Fibroblast of the conjunctiva (primary cell): Measurements from ENCODE around the gene BRICD5.
"Not testable (repeated sequence)": the region's sequence is repeated elsewhere in the genome, so short reads cannot be mapped to it uniquely, and the experiment has no call there.

Source experiments
- DNase-seq: peaks from one replicate; pipeline ENCODE4 v3.0.0-alpha.2; 2010; ENCODE audit warnings: low read depth

The BRICD5 gene

DNA sequence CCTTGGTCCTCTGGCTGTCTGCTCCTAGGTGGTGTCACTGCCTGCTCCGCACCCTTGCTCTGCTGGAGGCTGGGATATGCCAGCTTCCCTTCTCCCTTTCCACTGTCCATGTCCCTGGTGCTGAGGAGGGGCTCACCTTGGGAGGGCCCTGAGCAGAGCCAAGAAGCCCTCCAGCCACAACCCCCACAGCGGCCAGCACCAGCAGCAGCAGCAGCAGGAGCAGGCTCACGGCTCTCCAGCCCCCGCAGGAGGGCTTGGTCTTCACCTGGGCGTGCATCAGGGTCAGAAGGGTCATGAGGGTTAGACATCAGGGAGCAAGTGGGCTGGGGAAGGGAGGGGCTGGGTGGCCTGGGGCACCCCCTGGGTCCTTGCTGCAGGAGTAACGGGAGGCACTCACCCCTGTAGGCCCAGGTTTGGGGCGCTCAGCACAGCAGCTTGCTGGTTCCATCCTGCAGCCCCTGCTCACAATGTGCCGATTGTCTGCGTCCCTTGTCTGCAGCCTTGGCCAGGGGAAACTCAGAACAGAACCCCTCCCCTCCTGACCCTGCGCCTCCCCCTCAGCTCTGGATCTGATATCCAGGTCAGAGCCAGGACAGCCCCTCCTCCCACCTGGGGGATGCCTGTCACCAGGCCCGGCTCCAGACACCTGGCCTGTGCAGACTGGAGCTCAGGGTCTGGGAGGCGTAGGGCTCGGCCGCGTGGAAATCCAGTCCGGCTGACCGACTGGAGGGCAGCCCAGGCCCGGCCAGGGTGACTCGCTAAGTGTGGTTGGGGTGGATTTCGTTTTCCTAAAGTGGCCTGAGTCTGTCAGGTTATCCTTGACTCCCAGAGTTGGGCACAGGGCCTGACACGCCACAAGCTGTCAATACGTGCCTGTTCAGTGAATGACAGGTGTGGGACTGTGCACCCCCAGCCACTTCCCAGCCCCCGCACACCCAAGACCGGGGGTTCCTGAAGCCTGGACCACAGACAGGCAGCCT, at the start of gene BRICD5:
Gene BRICD5 (minus strand): TSS at position 478 of the 980 bp plus-strand sequence. CDS start 30 bp downstream, at position 448.
- no peak for DNase-seq

DNA sequence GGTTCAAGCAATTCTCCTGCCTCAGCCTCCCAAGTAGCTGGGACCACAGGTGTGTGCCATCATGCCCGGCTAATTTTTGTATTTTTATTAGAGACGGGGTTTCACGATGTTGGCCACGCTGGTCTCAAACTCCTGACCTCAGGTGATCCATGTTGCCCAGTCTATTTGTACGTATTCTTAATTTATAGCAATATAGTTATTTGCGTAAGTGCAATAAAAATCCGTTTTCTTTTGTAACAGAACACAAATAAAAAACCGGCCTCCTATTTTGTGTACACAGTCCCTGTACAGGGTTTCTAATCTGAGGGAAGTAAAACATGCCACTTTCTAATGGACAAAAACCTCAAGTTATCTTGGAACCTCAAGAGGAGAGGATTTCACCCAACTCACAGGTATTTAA, 49.6 kb upstream of the BRICD5 start:
- DNase-seq, result no peak

DNA sequence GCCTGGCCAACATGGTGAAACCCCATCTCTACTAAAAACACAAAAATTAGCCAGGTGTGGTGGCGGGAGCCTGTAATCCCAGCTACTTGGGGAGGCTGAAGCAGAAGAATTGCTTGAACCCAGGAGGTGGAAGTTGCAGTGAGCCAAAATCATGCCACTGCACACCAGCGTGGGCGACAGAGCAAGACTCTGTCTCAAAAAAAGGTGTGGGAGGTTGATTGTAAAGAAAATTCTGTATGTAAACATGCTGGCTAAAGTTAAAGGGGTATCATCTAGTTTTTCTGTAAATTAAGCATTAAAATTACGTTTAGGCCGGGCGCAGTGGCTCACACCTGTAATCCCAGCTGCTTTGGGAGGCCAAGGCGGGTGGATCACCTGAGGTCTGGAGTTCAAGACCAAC, 47.9 kb upstream of the BRICD5 start:
- not testable (repeated sequence) for DNase-seq

DNA sequence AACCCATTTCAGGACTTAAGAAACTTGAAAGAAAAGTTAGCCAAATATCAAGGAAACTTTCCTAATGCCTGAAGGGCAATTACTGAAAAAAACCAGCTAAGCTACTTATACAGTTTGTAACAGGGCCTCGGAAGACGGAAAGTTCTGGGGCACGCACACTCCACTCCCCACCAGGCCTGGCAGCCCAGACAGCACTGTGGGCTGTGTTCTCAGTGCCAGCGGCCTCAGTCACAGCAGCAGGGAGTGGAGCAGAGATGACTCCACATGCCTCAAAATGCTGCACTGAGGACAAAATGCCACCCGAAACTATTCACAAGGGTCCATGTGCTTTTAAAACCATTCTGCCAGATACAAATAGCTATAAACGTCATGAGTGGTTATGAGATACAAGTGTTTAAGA, 47.1 kb upstream of the BRICD5 start:
- DNase-seq, result no peak

DNA sequence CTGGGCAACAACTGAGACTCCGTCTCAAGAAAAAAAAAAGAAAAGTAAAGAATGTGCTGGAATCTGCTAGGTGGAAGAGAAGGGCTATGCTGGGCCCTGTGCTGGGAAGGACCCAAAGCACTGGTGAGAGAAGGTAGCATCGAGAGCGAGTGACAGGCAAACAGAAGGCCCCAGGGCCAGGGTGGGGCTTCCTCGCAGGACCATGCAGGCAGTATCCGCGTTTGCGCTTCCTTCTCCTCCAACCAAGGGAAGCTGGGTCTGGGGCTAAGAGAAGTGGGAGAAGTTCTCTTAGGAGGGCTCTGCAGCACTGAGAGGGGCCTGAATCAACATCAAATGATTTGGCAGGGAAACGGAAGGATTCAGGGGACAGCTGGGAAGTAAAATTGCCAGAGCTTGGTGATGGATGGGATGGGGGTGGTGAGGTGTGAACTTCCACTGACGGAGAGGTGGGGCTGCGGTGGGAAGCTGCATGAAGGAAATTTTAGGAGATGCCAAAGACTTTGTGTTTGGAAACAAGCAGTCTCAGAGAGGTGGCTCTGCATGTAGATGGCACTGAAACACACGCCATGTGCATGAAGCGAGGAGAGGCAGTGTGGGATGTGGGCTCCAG, 46.0 kb upstream of the BRICD5 start:
- DNase-seq, result no peak

DNA sequence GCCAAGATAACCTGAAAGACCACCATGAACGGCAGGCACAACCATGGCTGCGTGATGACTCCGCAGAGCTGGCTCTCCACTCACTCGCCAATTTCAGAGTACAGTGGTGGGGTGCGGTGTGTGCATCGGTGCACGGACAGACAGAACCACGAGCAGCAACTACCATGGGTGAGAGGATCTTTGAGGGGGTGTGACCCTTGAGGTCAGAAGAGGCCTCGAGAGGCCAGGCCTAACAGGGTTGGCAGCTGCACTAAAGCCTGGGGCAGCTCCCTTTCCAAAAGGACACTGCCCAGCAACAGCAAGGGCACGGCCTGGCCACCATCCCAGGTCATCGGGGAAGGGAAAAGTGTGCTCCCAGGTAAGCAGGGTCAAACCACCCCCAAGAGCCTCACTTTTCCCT, 42.6 kb upstream of the BRICD5 start:
- no peak for DNase-seq

DNA sequence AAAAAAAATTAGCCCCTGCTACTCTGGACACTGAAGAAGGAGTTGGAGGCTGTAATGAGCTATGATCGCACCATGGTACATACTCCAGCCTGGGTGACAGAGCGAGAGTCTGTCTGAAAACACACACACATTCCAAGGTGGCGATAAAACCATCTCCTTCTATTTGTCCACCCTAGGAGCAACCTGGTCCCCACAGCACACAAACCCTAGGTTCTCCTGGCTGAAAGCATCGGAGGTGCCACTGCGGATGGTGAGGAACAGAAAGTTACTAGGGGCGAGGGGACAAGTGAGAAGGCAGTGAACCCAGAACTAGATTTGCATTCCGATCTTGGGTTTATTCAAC, 42.1 kb upstream of the BRICD5 start:
- DNase-seq, result no peak

DNA sequence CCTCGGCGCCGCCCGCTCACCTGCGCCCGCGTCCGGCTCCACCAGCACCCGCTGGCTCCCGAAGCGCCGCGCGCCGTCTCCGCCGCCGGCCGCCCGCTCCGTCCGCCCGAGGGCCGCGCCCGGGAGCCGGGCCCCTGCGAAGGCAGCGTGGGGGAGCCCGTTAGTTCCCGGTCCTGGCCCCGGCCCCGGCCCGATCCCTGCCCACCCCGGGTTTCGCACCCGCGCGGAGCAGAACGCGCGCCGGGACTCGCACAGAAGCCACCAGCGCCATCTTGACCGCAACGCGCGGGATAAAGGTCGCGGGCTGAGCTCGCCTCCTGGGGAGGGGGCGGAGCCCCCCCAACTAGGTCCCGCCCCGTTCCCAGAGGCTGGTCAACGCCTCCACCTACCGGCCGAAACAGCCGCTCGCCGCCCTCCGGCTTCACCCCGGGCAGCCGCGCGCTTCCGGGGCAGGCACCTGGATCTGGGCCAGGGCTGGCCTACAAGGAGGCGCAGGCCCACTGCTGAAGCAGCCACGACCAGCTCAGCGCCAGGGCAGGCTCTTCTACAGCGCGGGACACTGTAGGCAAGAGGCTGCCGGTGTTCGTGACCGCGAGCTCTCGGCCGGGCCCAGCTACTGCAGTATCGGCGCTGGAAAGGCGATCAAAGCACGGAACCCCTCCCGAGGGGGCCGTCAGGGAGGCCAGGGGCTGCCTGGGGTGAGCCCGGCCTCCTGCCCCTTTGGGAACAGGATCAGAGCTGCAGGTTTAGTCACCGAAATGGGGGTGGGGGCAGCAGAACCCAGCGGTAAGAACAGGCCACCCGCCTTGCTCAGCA, 40.8 kb upstream of the BRICD5 start, which contains the start of gene ECI1:
Gene ECI1 (minus strand): TSS at position 292 of the 816 bp plus-strand sequence. CDS start 21 bp downstream, at position 271.
- peak; percentile 92 for DNase-seq

DNA sequence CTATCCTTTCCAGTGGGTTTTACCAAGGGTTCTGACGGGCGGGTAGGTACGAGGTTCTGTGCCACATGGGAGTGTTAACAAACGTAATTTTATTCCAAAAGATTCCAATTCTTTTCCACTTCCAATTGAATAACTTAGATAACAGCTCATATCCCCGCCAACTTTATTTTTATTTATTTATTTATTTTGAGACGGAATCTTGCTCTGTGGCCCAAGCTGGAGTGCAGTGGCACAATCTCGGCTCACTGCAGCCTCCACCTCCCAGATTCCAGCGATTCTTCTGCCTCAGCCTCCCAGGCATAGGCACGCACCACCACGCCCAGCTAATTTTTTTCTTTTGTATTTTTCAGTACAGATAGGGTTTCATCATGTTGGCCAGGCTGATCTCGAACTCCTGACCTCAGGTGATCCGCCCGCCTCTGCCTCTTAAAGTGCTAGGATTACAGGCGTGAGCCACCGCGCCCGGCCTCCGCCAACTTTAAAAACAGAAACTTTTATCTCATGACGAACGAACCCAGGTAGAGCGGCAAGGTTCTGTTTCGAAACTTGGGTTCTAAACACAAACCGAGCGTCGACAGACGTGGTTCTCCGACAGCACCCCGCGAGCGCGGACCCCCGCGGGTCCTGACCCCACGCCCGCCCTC, 40.1 kb upstream of the BRICD5 start:
- DNase-seq, result peak; percentile 16

DNA sequence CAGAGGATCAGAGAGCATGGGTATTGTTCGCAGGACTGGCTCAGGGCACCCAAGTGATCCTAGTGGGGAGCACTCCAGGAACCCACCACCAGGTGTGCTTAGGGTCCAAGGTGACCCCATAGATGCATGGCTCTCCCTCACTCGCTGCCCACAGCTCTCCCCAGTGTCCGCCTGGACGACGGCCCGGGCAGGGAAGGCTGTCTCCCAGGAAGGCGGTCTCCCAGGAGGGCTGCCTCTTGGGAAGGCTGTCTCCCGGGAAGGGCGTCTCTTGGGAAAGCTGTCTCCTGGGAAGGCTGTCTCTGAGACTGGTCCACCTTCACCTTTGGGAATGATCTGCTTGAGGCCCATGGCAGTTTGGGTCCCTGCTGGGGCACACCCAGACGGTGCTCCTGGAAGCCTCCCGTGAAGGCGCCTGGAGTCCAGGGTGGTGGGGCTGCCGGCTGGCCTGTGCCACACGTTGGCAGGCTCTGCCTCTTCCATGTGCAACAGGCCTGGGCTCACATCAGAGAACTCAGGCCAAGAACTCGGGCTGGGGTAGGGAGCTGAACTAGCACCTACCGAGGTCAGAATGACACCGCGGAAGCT, 35.7 kb upstream of the BRICD5 start:
- no peak for DNase-seq

DNA sequence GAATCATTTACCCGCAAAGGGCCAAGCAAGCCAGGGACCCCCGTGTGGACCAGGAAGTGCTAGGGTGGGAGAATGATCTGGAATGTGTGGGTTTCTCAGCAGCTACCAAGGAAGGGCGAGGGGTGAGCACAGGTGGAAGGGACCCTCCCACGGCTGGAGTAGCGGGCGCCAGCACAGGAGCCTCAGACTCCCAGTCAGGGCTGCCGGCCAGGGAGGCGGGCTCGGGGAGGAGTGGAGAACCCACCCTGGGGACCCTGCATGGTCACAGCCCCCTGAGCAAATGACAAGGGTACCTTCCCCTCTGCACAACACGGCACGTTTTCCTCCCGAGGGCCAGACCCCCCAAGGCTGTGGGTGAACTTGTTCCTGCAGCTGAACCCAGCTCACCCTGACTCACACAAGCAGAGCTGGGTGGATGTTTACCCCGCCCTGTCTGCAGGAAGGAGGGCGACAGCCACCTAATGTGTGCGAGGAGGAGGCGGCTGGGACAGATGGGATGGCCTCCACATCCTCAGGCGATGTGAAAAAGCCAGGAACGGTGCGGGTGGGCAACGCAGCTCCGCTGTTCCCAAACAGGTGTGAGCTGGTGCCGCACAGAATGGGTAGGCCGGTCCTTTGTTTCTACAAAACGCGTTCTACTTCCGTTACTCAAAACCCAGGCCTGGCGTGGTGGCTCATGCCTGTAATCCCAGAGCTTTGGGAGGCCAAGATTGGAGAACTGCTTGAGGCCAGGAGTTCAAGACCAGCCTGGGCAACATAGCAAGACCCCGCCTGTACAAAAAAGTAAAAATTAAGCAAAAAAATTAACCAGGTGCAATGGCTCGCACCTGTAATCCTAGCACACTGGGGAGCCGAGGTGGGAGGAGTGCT, 34.5 kb upstream of the BRICD5 start:
- no peak for DNase-seq

DNA sequence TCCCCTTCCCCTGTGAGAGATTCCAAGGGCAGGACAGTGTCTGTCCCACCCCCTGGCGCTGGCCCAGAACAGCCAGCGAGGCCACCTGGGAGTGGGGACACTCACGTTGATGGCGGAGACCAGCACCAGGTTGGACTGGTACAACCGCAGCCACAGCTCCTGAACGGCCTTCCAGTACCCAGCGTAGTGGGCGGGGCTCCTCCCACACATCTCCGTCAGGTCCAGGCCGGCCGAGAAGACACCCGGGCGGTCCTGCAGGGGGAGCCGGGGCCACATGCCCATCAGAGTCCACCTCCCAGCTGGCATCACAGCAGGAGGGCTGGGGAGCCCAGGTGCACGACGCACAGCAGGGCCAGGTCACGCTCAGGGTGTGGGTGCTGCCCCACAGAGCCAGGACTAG, 33.6 kb upstream of the BRICD5 start:
- DNase-seq, result no peak

DNA sequence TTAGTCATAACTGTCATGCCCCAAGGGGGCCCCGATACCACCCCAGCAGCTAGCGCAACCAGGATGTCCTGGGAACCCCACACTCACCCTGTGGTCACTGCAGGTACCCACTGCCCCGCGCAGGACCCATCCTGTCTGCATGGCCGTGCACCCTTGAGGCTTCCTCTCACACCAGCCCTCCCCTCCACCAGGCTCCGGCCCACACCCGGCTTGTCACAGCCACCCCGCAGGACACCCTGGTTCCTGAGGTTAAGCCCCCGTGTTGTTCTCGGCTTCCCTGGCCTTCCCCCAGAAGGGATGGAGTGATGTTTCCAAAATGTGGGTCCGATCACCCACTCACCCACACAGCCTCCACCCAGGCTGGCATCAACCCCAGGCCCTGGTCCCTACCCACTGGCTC, 33.1 kb upstream of the BRICD5 start:
- no peak for DNase-seq

DNA sequence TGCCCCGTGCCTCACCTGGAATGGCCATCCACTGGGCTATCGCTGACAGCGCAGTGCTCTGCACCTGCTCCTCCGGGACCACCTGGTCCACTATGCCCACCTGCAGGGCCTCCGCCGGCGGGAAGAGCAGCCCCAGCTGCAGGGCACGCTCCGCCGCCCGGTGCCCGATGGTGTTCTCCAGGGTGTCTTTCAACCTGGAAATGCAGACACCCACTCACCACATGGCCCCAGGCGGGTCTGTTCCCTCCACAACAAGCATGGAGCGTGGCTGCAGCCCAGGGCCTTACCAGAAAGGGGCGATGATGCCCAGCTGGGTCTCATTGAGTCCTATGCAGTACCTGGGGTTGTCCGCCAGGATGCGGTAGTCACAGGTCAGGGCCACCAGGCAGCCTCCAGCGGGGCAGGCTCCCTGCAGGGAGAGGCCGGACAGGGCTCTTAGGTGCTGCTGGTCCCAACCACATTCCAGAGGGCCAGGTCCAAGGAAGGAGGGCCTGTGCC, 32.4 kb upstream of the BRICD5 start:
- DNase-seq, result no peak

DNA sequence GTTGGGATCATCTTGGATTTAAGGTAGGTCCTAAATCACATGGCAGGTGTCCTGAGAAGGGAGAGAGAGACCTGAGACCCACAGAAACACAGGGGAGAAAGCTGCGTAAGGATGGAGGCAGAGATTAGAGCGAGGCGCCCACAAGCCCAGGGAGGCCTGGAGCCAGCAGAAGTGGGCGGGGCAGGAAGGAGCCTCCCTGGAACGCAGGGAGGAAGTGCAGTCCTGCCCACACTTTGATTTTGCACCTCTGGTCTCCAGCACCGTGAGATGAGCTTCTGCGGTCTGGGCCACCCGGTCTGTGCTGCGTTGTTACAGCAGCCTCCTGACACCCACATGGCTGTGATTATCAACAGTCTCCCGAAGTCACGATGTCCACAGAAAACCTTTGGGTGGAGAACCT, 31.9 kb upstream of the BRICD5 start:
- DNase-seq, result no peak

DNA sequence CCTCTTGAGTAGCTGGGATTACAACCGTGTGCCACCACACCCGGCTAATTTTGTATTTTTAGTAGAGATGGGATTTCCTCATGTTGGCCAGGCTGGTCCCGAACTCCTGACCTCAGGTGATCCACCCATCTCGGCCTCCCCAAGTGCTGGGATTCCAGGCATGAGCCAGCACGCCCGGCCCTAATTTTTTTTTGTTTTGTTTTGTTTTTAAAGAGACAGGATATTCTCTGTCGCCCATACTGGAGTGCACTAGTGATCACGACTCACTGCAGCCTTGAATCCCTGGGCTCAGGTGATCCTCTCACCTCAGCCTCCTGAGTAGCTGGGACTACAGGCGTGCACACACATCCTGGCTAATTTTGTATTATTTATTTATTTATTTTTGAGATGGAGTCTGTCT, 29.7 kb upstream of the BRICD5 start:
- DNase-seq, result not testable (repeated sequence)

DNA sequence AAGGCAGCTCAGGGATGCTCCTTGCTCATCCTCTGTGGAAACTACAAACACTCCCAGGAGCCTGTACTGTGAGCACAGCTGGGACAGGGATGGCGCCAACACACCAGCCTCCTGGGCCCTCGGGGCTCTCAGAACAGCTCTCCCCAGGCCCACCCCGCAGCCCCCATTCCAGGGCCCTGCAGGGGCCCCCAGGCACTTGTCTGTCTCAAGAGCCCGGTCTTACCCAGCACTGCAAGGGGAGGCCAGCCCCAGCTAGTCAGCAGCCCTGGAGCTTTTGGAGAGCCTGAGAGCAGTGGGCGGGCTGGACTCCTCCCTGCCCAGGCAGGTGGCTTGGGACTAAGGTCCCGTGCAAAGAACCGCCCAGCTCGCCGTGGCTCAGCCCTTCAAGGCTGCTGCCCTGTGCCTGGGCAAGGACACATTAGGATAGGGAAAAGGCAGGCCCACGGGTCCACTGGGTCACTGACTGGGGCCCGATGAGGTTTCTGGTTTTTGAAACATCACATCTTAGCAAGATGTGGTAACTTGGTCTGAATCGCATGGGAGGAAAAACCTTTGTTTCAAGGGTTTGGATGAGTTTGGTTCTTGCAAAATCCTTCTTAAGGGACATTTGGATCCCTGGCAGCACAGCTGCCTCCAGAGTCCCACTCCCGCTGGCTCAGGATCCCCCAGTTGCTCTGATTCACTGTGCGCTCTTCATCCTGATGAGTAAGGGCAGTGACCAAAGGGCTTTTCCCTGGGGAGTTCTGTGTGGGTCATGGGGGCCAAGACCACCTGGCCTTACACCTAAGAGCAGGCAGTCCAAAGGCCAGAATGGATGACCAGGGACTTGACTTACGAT, 28.4 kb upstream of the BRICD5 start:
- no peak for DNase-seq

DNA sequence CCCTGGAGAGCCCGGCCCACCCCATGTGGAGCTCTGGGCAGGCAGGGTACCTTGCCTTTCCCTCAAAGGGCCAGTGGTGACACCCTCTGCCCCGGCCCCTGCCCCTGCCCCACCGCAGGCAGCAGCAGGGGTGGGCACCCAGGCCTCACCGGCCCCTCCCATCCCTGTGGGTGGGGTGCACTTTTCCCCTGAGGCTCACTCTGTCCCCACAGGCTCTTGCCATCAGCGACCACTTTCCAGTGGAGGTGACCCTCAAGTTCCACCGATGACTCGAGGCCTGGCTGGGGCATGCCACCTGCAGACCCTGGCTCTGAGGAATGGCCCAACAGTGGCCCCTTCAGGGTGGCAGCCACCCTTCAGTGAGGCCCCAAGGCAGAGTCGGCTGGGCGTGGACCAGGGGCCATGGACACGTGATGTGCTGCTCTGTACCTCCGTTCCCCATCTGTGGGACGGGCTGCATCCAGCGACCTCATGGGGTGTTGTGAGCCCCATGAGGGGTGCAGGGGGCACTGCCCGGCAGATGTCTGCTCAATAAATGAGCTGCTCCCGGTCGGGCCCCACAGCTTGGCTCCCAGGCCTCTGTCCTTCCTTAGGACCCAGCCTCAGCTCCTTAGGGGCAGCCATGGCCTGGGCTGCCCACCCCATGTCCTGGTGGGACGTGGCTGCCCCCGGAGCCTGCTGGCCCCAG, 27.6 kb upstream of the BRICD5 start:
- no peak for DNase-seq
